GM18858 (cell line): ENCODE data around the gene NAGS.
"Not testable (repeated sequence)": the region's sequence is repeated elsewhere in the genome, so short reads cannot be mapped to it uniquely, and the experiment has no call there.

Experiments
- ATAC-seq: cut with Tn5 transposase; IDR thresholded peaks from one replicate; pipeline ENCODE4 v1.9.1; 2021; ENCODE audit not compliant: unreplicated experiment

The NAGS gene

DNA sequence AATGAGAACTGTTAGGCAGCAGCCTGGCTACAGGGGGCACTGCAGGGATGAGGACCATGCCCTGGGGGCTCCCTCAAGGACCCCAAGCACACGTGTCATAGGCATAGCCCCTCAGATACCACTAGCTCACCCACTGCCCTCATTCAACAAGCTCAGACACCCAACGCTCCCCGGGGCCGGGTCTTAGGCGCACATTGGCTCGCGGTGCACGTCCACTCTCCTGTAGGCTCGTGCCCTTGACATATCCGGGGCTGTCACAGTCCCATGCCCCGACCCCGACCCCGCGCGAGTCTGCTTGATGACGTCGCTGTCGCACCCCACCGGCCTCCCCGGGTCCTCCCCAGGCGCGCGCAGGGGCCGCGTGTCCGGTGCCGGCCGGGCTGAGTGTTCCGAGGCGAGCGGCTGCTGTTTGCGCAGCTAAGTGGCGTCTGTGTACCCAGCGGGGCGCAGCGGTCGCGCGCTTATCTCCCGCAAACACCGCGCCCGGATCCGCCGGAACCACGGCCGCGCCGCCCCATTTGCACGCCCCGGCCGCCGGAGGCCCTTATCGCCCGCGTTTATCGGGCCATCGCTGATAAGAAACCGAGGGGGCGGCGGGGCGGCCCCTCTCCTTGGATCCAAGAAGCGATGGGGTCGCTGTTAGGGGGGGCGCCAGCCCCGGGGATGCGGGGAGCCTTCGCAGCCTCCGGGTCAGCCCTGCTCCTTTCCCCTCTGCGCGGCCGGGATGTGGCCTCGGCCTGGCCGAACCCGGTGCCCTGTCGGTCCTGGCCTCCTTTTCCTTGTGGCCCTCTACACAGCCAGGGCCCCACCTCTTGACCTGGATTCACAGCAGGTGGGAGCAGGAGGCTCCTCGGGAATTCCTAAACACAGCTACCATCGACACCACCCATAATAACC lies 20.7 kb upstream of the NAGS start:
- no peak for ATAC-seq

DNA sequence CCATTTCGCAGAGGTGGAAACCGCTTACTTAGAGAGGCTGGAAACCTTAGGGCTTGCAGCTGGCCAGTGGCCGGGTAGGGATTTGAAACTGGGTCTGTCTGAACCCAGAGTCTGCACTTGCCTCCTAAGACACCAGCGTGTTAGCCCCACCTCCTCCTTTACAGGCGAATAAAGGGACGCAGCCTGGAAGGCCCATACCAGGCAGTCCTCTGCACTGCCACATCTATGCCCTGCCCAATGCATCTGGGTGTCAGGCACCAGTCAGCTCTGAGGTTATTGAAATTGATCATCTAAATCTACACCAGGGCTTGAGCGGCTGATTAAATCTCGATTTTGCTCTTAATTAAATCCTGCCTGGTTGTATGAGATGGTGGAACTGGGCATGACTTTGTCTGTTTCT lies 19.9 kb upstream of the NAGS start:
- no peak for ATAC-seq

DNA sequence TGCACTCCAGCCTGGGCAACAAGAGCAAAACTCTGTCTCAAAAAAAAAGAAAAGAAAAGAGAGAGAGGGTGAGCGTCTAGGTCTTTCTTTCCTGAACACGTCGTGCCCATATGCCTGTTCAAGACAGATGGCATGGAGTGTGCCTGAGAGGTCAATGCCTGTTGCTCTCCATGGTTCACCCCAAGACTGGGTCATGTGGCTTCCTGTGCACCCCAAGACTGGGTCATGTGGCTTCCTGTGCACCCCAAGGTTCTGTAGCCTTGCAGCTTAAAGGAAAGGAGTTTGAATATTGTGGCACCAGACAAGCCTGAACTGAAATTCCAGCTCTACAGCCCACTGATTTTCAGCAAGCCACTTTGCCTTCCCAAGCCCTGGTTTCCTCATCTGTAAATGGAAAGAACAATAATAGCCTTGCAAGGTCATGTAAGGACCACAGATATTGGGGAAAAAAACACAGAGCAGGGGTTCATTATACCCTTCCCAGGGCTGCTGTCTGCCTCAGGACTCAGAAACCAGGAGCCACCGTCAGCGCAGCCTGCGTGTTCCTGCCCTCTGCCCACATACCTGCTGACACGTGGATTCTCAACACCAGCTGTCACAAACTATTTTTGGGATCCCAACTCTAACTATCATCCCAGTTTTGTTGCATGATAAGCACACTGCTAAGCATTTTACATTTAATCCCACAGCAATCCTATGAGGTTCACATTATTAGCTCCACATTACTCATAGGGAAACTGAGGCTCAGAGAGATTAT lies 18.0 kb upstream of the NAGS start:
- no peak for ATAC-seq

GRCh38 chr17:43987131-43988021 lies 17.0 kb upstream of the NAGS start:
- ATAC-seq, result no peak

DNA sequence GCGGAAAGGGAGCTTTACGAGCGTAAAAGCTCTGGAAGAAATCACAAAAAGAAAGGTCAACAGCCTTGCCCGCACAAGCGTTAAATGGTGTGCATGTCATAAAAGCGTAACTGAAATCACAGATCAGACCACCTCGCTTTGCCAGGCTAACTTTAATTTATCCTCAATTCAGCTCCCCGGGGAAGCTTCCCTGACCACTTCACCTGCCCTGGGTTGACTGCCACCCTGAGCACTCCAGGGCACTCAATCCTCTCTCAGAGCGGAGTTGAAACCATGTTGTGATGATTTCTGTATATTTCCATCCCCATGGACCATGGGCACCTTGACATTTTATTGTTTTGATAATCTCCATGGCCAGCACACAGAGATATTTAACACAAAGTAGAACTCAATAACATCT lies 16.1 kb upstream of the NAGS start:
- ATAC-seq, result no peak

DNA sequence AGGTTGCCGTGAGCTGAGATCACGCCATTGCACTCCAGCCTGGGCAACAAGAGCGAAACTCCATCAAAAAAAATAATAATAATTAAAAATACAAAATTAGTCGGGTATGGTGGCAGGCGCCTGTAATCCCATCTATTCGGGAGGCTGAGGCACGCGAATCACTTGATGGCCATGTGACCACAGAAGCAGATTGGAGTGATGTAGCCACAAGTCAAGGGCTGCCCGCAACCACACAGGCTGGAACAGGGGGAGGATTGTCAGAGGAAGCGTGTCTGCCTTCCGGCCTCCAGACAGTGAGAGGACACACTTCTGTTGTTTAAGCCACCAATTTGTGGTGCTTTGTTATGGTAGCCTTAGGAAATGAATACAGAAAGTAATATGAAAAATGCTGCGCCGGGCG lies 11.8 kb upstream of the NAGS start:
- ATAC-seq, result no peak

DNA sequence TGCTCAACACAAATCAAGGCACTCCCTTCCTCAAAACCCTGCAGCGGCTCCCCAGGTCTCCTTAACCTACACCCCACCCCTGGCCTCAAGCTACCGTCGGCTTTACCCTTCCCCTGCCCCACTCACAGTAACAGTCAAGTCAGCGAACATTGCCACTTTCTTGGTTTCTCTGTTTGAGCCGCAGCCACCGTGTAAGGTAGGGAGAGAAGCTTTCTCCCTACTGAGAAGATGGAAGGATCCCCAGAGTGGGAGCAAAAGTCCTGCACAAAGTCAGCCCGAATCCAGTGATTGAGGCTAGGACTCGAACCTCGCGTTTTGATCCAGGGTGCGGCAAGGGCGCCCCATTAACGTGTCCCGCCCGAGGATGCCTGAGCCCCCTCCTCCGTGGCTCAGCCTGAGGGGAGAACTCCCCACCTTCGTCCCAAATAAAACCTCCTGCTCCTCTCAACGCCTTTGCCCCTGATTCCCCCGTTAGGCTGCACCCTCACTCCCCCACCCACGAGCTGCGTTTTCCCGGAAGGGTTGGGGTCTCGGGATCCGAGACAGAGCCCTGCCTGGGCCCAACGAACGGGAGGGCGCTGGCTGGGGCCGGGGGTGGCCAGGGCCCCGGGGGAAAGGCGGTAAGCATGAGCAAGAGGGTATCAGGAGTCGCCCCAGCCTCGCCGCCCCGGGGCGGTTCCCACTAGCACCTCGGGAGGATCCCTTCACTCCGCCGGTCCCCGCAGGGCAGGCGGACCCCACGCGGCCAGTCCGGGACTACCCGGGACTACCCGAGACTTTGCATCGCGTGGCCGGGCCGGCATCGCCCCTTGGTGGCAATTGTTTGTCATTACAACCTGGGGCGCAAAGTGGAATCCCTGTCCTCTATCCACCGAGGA lies 9.9 kb upstream of the NAGS start:
- ATAC-seq, result no peak

DNA sequence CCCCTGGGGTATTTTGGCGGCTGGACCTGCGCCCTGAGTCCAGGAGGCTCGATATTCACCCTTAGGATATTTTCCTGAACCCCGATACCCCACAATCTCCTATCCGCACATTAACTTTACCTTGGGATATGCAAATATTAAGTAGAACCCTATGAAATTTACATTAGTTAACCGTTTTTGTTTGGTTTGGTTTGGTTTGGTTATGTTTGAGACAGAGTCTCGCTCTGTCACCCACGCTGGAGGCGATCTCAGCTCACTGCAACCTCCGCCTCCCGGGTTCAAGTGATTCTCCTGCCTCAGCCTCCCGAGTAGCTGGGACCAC lies 9.3 kb upstream of the NAGS start:
- ATAC-seq, result no peak

- ATAC-seq, result not testable (repeated sequence)
Observed at GRCh38 chr17:43997180-43997579, 7.2 kb upstream of the NAGS start.

DNA sequence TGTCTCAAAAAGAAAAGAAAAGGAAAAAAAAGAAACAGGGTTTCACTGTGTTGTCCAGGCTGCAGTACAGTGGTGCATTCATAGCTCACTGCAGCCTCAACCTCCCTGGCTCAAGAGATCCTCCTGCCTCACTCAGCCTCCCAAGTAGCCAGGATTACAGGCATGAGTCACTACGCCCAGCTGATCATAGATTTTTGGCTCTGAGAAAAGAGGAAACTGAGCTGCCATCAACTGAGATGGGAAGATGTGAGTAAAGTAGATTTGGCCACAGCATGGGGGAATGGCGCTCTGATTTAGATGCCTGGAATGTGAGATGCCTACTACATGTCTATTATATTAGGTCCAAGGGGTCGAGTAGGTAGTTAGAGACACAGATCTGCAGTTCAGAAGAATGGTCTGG lies 5.9 kb upstream of the NAGS start:
- no peak for ATAC-seq

- ATAC-seq, result no peak
Observed at GRCh38 chr17:43999024-43999423, 5.4 kb upstream of the NAGS start.

DNA sequence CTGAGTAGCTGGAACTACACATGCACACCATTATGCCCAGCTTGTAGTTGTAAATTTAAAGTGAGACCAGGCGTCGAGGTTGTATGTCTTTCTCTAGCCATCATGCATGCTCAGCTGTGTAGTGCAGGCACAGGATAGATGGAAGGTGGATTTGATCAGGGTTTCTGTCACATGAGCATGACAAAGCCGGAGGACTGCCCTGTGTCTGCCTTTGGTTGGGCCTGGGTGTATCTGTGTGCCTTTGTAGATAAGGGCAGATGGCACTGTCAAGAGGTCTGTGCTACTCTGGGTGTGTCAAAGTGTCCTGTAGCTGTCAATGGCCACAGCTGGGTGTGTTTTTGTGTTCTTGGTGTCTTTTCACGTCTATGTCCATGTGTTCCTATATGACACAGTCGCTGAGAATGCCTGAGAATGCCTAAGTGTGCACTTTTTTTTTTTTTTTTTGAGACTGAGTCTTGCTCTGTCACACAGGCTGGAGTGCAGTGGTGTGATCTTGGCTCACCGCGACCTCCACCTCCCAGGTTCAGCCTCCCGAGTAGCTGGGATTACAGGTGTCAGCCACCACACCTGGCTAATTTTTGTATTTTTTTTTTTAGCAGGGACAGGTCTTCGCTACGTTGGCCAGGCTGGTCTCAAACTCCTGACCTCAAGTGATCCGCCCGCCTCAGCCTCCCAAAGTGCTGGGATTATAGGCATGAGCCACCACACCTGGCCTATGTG lies 4.1 kb upstream of the NAGS start:
- ATAC-seq, result no peak

DNA sequence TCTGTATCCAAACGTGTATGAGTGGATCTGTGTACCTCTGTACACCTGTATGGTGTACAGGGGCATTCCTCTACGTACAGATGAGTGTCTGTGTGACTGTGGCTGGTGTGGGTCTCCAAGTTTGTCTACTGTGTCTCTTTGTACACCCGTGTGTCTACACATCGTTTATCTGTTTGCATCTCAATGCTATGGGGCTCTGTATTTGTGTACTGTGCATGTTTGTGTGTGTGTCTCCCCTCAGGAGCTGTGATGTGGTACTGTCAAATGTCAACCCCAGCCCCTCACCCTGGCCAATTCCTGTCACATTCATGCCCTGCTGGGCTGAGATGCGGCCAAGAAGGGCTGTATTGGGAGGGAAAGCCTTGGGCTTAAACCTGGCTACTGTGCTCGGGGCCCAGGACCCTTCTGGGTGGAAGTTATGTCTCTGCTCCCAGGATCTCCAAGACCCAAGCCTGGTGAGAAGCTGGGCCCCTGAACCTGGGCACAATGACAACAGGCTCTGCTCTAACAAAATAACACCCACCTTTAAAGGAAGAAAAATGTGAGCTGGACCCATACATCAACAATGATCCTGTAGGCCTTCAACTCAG lies 3.5 kb upstream of the NAGS start:
- ATAC-seq, result no peak

DNA sequence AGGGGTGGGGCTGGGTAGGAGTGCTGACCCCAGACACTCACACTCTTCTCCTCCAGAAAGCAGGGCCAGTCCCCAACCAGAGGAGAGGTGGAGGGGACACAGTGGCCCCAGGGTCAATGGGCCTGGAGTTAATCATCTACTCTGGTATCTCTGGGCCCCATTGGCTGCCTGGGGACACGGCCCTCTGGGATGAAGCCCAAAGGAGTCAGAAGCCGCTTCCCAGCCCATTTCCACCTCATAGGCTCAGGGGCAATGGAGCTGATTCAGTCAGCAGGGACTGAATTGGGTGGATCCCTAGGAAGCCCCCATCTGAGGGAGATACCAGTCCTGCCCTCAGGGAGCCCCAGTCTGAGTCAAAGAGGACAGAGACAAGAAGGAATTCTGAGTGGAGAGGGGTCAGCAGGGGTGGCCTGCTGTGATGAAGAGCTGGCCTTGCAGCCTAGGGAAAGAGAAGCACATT lies 2.9 kb upstream of the NAGS start:
- no peak for ATAC-seq

DNA sequence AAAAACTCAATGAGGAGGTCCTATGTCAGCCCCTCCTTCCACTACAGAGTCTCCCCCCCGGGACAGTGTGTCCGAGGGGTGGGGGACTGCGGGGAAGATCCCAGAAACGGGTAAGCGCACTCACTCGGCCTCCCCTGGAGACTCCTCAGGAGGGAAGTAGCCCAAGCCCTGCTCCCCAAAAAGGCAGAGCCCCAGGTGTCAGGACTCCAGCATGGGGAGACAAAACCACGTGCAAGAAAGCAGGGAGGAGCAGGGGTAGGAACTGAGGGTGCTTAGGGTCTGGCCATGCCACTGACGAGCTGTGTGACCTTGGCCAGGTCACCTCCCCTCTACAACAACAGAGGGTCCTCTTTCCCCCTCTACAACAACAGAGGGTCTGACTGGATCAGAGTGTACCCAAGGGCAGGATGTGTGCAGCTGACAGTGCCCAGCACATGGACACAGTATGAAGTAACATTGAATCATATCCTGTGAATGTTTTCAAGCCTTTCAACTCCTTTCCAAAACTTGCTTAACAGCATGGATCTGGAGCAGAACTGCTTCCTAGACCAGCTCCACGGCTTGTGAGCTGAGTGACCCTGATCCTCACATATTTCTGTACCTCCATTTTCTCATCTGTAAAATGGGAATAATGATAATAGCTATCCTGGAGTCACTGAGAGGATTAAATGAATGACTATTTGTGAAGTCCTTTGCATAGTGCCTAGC lies 2.1 kb upstream of the NAGS start:
- ATAC-seq, result no peak

DNA sequence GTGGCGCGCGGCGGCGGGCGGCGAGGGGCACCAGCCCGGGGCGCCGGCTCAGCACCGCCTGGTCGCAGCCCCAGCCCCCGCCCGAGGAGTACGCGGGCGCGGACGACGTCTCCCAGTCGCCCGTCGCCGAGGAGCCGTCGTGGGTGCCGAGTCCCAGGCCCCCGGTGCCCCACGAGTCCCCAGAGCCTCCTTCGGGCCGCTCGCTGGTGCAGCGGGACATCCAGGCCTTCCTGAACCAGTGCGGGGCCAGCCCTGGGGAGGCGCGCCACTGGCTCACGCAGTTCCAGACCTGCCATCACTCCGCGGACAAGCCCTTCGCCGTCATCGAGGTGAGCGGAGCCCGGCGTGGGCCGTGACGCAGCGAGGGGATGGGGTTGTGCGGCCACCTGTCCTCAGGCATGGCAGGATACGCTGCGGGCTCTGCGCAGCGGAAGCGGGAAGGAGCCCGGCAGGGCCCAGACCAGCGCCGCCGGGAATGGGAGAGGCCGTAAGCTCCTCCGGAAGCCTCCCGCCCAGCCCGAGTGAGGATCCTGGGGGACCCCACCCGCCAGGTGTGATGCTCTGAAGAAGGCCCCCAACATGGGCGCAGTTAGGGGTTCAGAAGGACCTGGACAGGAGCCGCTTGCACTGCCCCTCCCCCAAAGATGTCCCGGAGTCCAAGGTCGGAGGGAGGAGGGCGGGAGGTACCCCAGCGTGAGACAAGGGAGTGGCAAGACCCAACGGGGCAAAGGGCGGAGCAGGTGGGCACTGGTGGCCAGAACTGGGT lies 522 bp downstream of the NAGS start:
- no peak for ATAC-seq

DNA sequence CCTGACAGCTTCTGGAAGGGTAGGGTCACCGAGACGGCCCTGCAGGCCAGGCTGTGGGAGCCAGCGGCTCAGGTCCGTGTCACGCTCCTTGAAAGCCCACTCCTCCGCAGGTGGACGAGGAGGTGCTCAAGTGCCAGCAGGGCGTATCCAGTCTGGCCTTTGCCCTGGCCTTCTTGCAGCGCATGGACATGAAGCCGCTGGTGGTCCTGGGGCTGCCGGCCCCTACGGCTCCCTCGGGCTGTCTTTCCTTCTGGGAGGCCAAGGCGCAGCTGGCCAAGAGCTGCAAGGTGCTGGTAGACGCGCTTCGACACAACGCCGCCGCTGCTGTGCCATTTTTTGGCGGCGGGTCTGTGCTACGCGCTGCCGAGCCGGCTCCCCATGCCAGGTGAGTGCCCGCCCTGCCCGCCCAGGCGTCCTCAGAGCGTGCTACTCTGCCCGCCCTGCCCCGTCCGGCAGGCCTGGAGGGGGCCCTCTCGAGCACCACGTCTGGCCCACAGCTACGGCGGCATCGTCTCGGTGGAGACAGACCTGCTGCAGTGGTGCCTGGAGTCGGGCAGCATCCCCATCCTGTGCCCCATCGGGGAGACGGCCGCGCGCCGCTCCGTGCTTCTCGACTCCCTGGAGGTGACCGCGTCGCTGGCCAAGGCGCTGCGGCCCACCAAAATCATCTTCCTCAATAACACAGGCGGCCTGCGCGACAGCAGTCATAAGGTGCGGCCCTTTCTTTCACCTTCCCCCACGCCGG lies 1.3 kb downstream of the NAGS start:
- no peak for ATAC-seq

- ATAC-seq, result no peak
Observed at GRCh38 chr17:44006272-44006597, 1.8 kb downstream of the NAGS start.
